ENCODE results near the gene CCDC50. TPM values are rescaled to one million over a fixed set of nuclear protein-coding genes. Genes with fewer than 3 reads are reported as not detected.
A peak's percentile ranks its signal among the peaks of the same experiment; 100 is the strongest.

CCDC50 gene
- total RNA-seq, 2 donors from 2014 or later = 41.8 to 48.6 TPM

- H3K4me1 ChIP-seq (ENCODE audit: control insufficient read depth, insufficient read depth, low read length) = no peaks in the 10 kb centered on the region
- no peaks in the 10 kb centered on the region for H3K27me3 ChIP-seq (ENCODE audit: control insufficient read depth, insufficient read depth, low read length, poor library complexity, severe bottlenecking)
- no peak overlapping the region for H3K4me3 Mint-ChIP-seq
- H3K27ac ChIP-seq (ENCODE audit: low read depth, low read length) = no peak overlapping the region
- no peaks in the 10 kb centered on the region for H3K9me3 Mint-ChIP-seq
- TF ChIP-seq CTCF (conservative IDR thresholded peaks at IDR 0.05) = no peak
- H3K9ac ChIP-seq (ENCODE audit: extremely low read depth, low read length, poor library complexity, severe bottlenecking) = no peak overlapping the region
- WGBS, 2 experiments (ENCODE audit: insufficient coverage in 1 of 2, insufficient read length in 1 of 2) = 92% methylated on average over 2 to 3 of the region's 3 CpGs
- H3K27ac Mint-ChIP-seq = no peak overlapping the region
- peaks cover 58% of the 10 kb centered on the region for H3K36me3 Mint-ChIP-seq (ENCODE audit: low read depth)
- H3K36me3 ChIP-seq (ENCODE audit: control insufficient read depth, insufficient read depth, low read length) = peaks cover 65% of the 10 kb centered on the region
- peaks cover 4% of the 10 kb centered on the region for H3K4me1 Mint-ChIP-seq
- no peaks in the 10 kb centered on the region for H3K9me3 ChIP-seq (ENCODE audit: control insufficient read depth, low read length)
- no peaks in the 10 kb centered on the region for H3K27me3 Mint-ChIP-seq (ENCODE audit: insufficient read depth)
- H3K4me3 ChIP-seq (ENCODE audit: low read length) = no peak overlapping the region
- no peak for DNase-seq
Measured at GRCh38 chr3:191385101-191385500, 55.9 kb downstream of the CCDC50 start.

- Histone ChIP-seq H3K27ac (ENCODE audit: low read depth, low read length) (no peak overlapping the region), H3K27me3 (ENCODE audit: control insufficient read depth, insufficient read depth, low read length, poor library complexity, severe bottlenecking) (no peaks in the 10 kb centered on the region), H3K4me3 (ENCODE audit: low read length) (no peak overlapping the region), H3K4me1 (ENCODE audit: control insufficient read depth, insufficient read depth, low read length) (no peaks in the 10 kb centered on the region), H3K9ac (ENCODE audit: extremely low read depth, low read length, poor library complexity, severe bottlenecking) (no peak overlapping the region), H3K36me3 (ENCODE audit: control insufficient read depth, insufficient read depth, low read length) (peaks cover 60% of the 10 kb centered on the region), H3K9me3 (ENCODE audit: control insufficient read depth, low read length) (no peaks in the 10 kb centered on the region)
- Mint-ChIP-seq H3K9me3 (no peaks in the 10 kb centered on the region), H3K36me3 (ENCODE audit: low read depth) (peaks cover 54% of the 10 kb centered on the region), H3K27ac (peak overlapping the region; percentile 59), H3K4me1 (peaks cover 8% of the 10 kb centered on the region), H3K27me3 (ENCODE audit: insufficient read depth) (no peaks in the 10 kb centered on the region), H3K4me3 (no peak overlapping the region)
- DNase-seq = no peak
- WGBS, 2 experiments (ENCODE audit: insufficient coverage in 1 of 2, insufficient read length in 1 of 2) = 83% methylated on average over 1 of the region's 1 CpG; no CpG with 5 or more reads in 1 of the 2 experiments
- TF ChIP-seq CTCF (conservative IDR thresholded peaks at IDR 0.05) = no peak
Measured at GRCh38 chr3:191387441-191388077, 58.4 kb downstream of the CCDC50 start.

- Histone ChIP-seq H3K9me3 (ENCODE audit: control insufficient read depth, low read length) (no peaks in the 10 kb centered on the region), H3K27ac (ENCODE audit: low read depth, low read length) (no peak overlapping the region), H3K4me3 (ENCODE audit: low read length) (no peak overlapping the region), H3K4me1 (ENCODE audit: control insufficient read depth, insufficient read depth, low read length) (no peaks in the 10 kb centered on the region), H3K36me3 (ENCODE audit: control insufficient read depth, insufficient read depth, low read length) (peaks cover 54% of the 10 kb centered on the region), H3K9ac (ENCODE audit: extremely low read depth, low read length, poor library complexity, severe bottlenecking) (no peak overlapping the region), H3K27me3 (ENCODE audit: control insufficient read depth, insufficient read depth, low read length, poor library complexity, severe bottlenecking) (no peaks in the 10 kb centered on the region)
- Mint-ChIP-seq H3K27me3 (ENCODE audit: insufficient read depth) (no peaks in the 10 kb centered on the region), H3K4me1 (peaks cover 5% of the 10 kb centered on the region), H3K27ac (no peak overlapping the region), H3K36me3 (ENCODE audit: low read depth) (peaks cover 47% of the 10 kb centered on the region), H3K4me3 (no peak overlapping the region), H3K9me3 (no peaks in the 10 kb centered on the region)
- peak; percentile 46 for TF ChIP-seq CTCF (conservative IDR thresholded peaks at IDR 0.05)
- no peak for DNase-seq
- WGBS, 2 experiments (ENCODE audit: insufficient coverage in 1 of 2, insufficient read length in 1 of 2) = no CpG with 5 or more reads among the region's 1 CpG
Measured at GRCh38 chr3:191388823-191389222, 59.6 kb downstream of the CCDC50 start.
